SK-N-MC (cell line): ENCODE results near the gene PCNX3.

Source experiments
- DNase-seq: peaks from one replicate; pipeline ENCODE4 v3.0.0-alpha.2; 2011; ENCODE audit warnings: low read depth, low spot score
- H3K27ac ChIP-seq: fragments of 200-600 bp; sonication (generic); 2 replicates; pipeline ENCODE4 v1.5.1; 2016; ENCODE audit warnings: mixed run types
- H3K36me3 ChIP-seq: fragments of 200-600 bp; sonication (generic); 2 replicates; pipeline ENCODE4 v1.6.1; 2017; ENCODE audit warnings: antibody characterized with exemption, low read length, mixed read lengths; ENCODE audit not compliant: insufficient read depth
- H3K4me3 ChIP-seq: fragments of 200-600 bp; sonication (generic); 2 replicates; pipeline ENCODE4 v1.5.1; 2016
- H3K9ac ChIP-seq: fragments of 200-600 bp; sonication (generic); 2 replicates; pipeline ENCODE4 v1.8.0; 2017; ENCODE audit warnings: mixed run types, mixed read lengths; ENCODE audit not compliant: insufficient read length
- H3K9me3 ChIP-seq: fragments of 200-600 bp; sonication (generic); 2 replicates; pipeline ENCODE4 v1.6.1; 2017; ENCODE audit warnings: low read depth, mild to moderate bottlenecking, antibody characterized with exemption, low read length, moderate library complexity, mixed read lengths
- EZH2 ChIP-seq: fragments of 200-600 bp; sonication (generic); IDR thresholded peaks from one replicate; pipeline ENCODE4 v1.6.1; 2017; ENCODE audit warnings: antibody characterized with exemption
- FOXP2 ChIP-seq: optimal IDR thresholded peaks from 2 replicates; pipeline ENCODE3; 2011; ENCODE audit warnings: mild to moderate bottlenecking, moderate library complexity; ENCODE audit not compliant: insufficient read depth; ENCODE audit errors: extremely low read length, control extremely low read depth
- POLR2AphosphoS5 ChIP-seq: IDR thresholded peaks from 2 replicates; pipeline ENCODE4 v1.6.1; 2012; ENCODE audit warnings: mild to moderate bottlenecking, low read depth, low read length, borderline replicate concordance

The PCNX3 gene

GRCh38 chr11:65620666-65621065, 5.1 kb downstream of the PCNX3 start:
- Histone ChIP-seq H3K36me3 (peaks cover 21% of the 10 kb centered on the region; the same call in 1 of the 2 replicates), H3K9me3 (no peaks in the 10 kb centered on the region), H3K9ac (no peak overlapping the region), H3K27ac (no peak overlapping the region), H3K4me3 (no peak overlapping the region)
- DNase-seq = no peak
- TF ChIP-seq FOXP2 (no peak), EZH2 (no peak), POLR2AphosphoS5 (no peak)

- TF ChIP-seq POLR2AphosphoS5 = no peak
- no peak for TF ChIP-seq EZH2
- no peak for TF ChIP-seq FOXP2
- Histone ChIP-seq H3K36me3 (peaks cover 22% of the 10 kb centered on the region; the same call in 1 of the 2 replicates), H3K9ac (no peak overlapping the region), H3K27ac (no peak overlapping the region), H3K9me3 (no peaks in the 10 kb centered on the region), H3K4me3 (no peak overlapping the region)
- no peak for DNase-seq
Observed at GRCh38 chr11:65621460-65621859, 5.9 kb downstream of the PCNX3 start.

- Histone ChIP-seq H3K36me3 (peaks cover 26% of the 10 kb centered on the region; the same call in 1 of the 2 replicates), H3K4me3 (no peak overlapping the region), H3K9ac (no peak overlapping the region), H3K27ac (no peak overlapping the region), H3K9me3 (no peaks in the 10 kb centered on the region)
- no peak for DNase-seq
- no peak for TF ChIP-seq POLR2AphosphoS5
Observed at GRCh38 chr11:65622011-65622410, 6.4 kb downstream of the PCNX3 start.

- no peak for DNase-seq
- Histone ChIP-seq H3K4me3 (no peak overlapping the region), H3K9ac (no peak overlapping the region), H3K36me3 (peaks cover 23% of the 10 kb centered on the region; the same call in 1 of the 2 replicates), H3K27ac (no peak overlapping the region), H3K9me3 (no peaks in the 10 kb centered on the region)
- TF ChIP-seq FOXP2 = no peak
- TF ChIP-seq EZH2 = no peak
- TF ChIP-seq POLR2AphosphoS5 = no peak
Observed at GRCh38 chr11:65623177-65623576, 7.6 kb downstream of the PCNX3 start.

- DNase-seq = no peak
- Histone ChIP-seq H3K4me3 (no peak overlapping the region), H3K9ac (no peak overlapping the region), H3K36me3 (peaks cover 21% of the 10 kb centered on the region; the same call in 1 of the 2 replicates), H3K9me3 (no peaks in the 10 kb centered on the region), H3K27ac (no peak overlapping the region)
- TF ChIP-seq POLR2AphosphoS5 (no peak), EZH2 (no peak), FOXP2 (no peak)
Observed at GRCh38 chr11:65623852-65624616, 8.5 kb downstream of the PCNX3 start.

GRCh38 chr11:65624931-65625627, 9.5 kb downstream of the PCNX3 start:
- no peak for DNase-seq
- H3K36me3 ChIP-seq = peaks cover 29% of the 10 kb centered on the region; the same call in 1 of the 2 replicates
- no peak overlapping the region for H3K9ac ChIP-seq
- H3K9me3 ChIP-seq = no peaks in the 10 kb centered on the region
- H3K4me3 ChIP-seq = no peak overlapping the region
- H3K27ac ChIP-seq = no peak overlapping the region
- TF ChIP-seq FOXP2 (no peak), POLR2AphosphoS5 (no peak), EZH2 (no peak)

GRCh38 chr11:65625628-65626342, 10.2 kb downstream of the PCNX3 start:
- Histone ChIP-seq H3K27ac (no peak overlapping the region), H3K36me3 (peaks cover 34% of the 10 kb centered on the region; the same call in 1 of the 2 replicates), H3K9me3 (no peaks in the 10 kb centered on the region), H3K9ac (no peak overlapping the region), H3K4me3 (no peak overlapping the region)
- TF ChIP-seq POLR2AphosphoS5 (no peak), EZH2 (no peak), FOXP2 (no peak)
- DNase-seq = no peak

GRCh38 chr11:65627202-65627601, 11.6 kb downstream of the PCNX3 start:
- DNase-seq = no peak
- Histone ChIP-seq H3K9me3 (no peaks in the 10 kb centered on the region), H3K36me3 (peaks cover 34% of the 10 kb centered on the region; the same call in 1 of the 2 replicates), H3K4me3 (no peak overlapping the region), H3K27ac (no peak overlapping the region), H3K9ac (no peak overlapping the region)
- no peak for TF ChIP-seq POLR2AphosphoS5
